Nephron progenitor cell (in vitro differentiated cells): Measurements from ENCODE around the gene KIF20B.
"Not testable (repeated sequence)": the region's sequence is repeated elsewhere in the genome, so short reads cannot be mapped to it uniquely, and the experiment has no call there.

Experiments
- DNase-seq: peaks from one replicate; pipeline ENCODE4 v3.0.0; 2021
- H3K27ac Mint-ChIP-seq: 2 replicates; pipeline ENCODE4 v1.8.0; 2021; ENCODE audit warnings: mild to moderate bottlenecking, moderate library complexity, mixed read lengths
- H3K27me3 Mint-ChIP-seq: 2 replicates; pipeline ENCODE4 v1.8.0; 2021; ENCODE audit warnings: mild to moderate bottlenecking, low read depth, mixed read lengths; ENCODE audit not compliant: poor library complexity
- H3K36me3 Mint-ChIP-seq: 2 replicates; pipeline ENCODE4 v1.8.0; 2021; ENCODE audit warnings: low read depth, mixed read lengths
- H3K4me1 Mint-ChIP-seq: 2 replicates; pipeline ENCODE4 v1.8.0; 2021; ENCODE audit warnings: mixed read lengths
- H3K4me3 Mint-ChIP-seq: 2 replicates; pipeline ENCODE4 v1.8.0; 2021; ENCODE audit warnings: mild to moderate bottlenecking, moderate library complexity, mixed read lengths
- H3K9me3 Mint-ChIP-seq: 2 replicates; pipeline ENCODE4 v1.8.0; 2021; ENCODE audit warnings: mild to moderate bottlenecking, moderate library complexity, mixed read lengths
- TF ChIP-seq, protein P1 (sequence below): fragments of 200-600 bp; sonication (generic); IDR thresholded peaks from 2 replicates; pipeline ENCODE4 v1.5.0; 2021; ENCODE audit warnings: antibody characterized with exemption

Gene KIF20B

GRCh38 chr10:89759531-89759930 lies 58.1 kb downstream of the KIF20B start:
- Mint-ChIP-seq H3K4me3 (no peak overlapping the region), H3K36me3 (peaks cover 70% of the 10 kb centered on the region)

DNA sequence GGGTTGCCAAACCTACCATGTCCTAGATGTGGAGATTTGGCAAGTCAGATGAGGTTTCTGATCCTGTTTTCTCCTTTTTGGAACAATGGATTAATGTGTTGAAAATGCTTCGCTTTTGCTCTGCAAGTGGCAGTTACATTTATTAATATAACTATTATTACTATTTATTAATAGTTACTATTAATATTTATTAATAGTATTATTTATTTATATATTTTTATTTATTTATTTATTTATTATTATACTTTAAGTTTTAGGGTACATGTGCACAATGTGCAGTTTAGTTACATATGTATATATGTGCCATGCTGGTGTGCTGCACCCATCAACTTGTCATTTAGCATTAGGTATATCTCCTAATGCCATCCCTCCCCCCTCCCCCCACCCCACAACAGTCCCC lies 62.3 kb downstream of the KIF20B start:
- not testable (repeated sequence) for H3K4me3 Mint-ChIP-seq, H3K27me3 Mint-ChIP-seq, DNase-seq, H3K4me1 Mint-ChIP-seq, H3K27ac Mint-ChIP-seq
- Mint-ChIP-seq H3K9me3 (peaks cover 16% of the 10 kb centered on the region), H3K36me3 (peaks cover 86% of the 10 kb centered on the region)

More at GRCh38 chr10:89759531-89759930, 58.1 kb downstream of the KIF20B start:
- no peak for DNase-seq
- H3K27ac Mint-ChIP-seq = no peak overlapping the region
- H3K27me3 Mint-ChIP-seq = no peaks in the 10 kb centered on the region
- peaks cover 3% of the 10 kb centered on the region for H3K9me3 Mint-ChIP-seq
- no peaks in the 10 kb centered on the region for H3K4me1 Mint-ChIP-seq
- TF ChIP-seq, protein P1, sequence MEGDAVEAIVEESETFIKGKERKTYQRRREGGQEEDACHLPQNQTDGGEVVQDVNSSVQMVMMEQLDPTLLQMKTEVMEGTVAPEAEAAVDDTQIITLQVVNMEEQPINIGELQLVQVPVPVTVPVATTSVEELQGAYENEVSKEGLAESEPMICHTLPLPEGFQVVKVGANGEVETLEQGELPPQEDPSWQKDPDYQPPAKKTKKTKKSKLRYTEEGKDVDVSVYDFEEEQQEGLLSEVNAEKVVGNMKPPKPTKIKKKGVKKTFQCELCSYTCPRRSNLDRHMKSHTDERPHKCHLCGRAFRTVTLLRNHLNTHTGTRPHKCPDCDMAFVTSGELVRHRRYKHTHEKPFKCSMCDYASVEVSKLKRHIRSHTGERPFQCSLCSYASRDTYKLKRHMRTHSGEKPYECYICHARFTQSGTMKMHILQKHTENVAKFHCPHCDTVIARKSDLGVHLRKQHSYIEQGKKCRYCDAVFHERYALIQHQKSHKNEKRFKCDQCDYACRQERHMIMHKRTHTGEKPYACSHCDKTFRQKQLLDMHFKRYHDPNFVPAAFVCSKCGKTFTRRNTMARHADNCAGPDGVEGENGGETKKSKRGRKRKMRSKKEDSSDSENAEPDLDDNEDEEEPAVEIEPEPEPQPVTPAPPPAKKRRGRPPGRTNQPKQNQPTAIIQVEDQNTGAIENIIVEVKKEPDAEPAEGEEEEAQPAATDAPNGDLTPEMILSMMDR = no peak

DNA sequence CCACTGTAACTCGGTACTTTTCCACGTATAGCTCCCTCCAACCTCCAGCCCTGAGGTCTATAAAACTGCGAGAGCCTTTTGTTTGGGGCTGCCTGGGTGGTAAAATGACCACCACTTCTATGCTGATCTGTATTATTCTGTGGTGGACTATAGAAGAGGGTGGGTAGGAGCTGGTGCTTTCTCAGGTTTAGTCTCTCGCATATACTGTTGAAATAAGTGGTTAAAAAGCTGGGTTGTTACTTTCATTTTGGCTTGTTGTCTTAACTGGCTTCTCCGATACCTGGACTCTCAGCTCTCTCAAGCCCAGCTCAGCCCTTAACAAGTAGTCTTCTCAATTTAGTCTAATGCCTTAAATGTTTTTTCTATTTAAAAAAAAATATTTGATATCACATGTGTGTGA lies 70.3 kb downstream of the KIF20B start:
- no peaks in the 10 kb centered on the region for H3K4me1 Mint-ChIP-seq
- no peak for DNase-seq
- H3K36me3 Mint-ChIP-seq = peaks cover 81% of the 10 kb centered on the region
- TF ChIP-seq, protein P1 = no peak
- H3K27me3 Mint-ChIP-seq = no peaks in the 10 kb centered on the region
- H3K9me3 Mint-ChIP-seq = peaks cover 22% of the 10 kb centered on the region
- H3K4me3 Mint-ChIP-seq = no peak overlapping the region
- H3K27ac Mint-ChIP-seq = peak overlapping the region; percentile 53

DNA sequence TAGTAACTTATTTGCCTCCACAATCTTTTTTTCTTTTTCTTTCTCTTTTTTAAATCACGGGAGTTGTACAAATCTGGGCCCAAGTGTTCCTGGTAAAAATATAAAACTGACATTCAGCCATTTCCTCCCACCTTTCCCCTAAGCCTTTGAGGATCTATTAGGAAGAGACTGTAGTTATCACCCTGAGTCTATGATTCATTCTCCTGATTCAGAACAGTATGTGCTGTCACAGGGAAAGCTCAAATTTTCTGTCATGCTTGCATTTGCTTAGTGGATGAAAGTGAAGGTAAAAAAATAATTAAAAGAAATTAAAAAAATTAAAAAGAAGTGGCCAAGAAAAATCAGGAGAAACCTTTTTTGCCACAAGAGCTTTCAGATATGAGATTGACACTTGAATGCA lies 71.7 kb downstream of the KIF20B start:
- Mint-ChIP-seq H3K9me3 (peaks cover 28% of the 10 kb centered on the region), H3K27ac (no peak overlapping the region), H3K36me3 (peaks cover 84% of the 10 kb centered on the region), H3K4me1 (no peaks in the 10 kb centered on the region), H3K27me3 (no peaks in the 10 kb centered on the region), H3K4me3 (no peak overlapping the region)
- DNase-seq = no peak
- TF ChIP-seq, protein P1 = no peak

- peaks cover 28% of the 10 kb centered on the region for H3K9me3 Mint-ChIP-seq
- no peak overlapping the region for H3K4me3 Mint-ChIP-seq
- no peaks in the 10 kb centered on the region for H3K27me3 Mint-ChIP-seq
- TF ChIP-seq, protein P1 = no peak
- H3K4me1 Mint-ChIP-seq = no peaks in the 10 kb centered on the region
- peaks cover 83% of the 10 kb centered on the region for H3K36me3 Mint-ChIP-seq
- no peak overlapping the region for H3K27ac Mint-ChIP-seq
- no peak for DNase-seq
Observed at GRCh38 chr10:89776665-89777064, 75.3 kb downstream of the KIF20B start.

- peaks cover under 1% of the 10 kb centered on the region for H3K9me3 Mint-ChIP-seq
- H3K4me1 Mint-ChIP-seq = no peaks in the 10 kb centered on the region
- DNase-seq = no peak
- no peak overlapping the region for H3K27ac Mint-ChIP-seq
- no peaks in the 10 kb centered on the region for H3K27me3 Mint-ChIP-seq
- no peak overlapping the region for H3K4me3 Mint-ChIP-seq
- TF ChIP-seq, protein P1 = no peak
- H3K36me3 Mint-ChIP-seq = peaks cover 36% of the 10 kb centered on the region
Observed at GRCh38 chr10:89782470-89782869, 81.1 kb downstream of the KIF20B start.
